Measurements from ENCODE around the gene GPR17.

The GPR17 gene

GRCh38 chr2:127665267-127665893, 19.4 kb downstream of the GPR17 start:
- H3K9me3 ChIP-seq (replicated peaks in 1 of 11) = peaks cover 10 to 39% (median 25%) of the 10 kb centered on the region in 11 experiments; a peak in 20 of 22 replicates
- peaks cover 38 to 53% (median 46%) of the 10 kb centered on the region in 11 experiments for H3K27me3 ChIP-seq
- no peak overlapping the region for H3K4me3 ChIP-seq
- peaks cover 0 to 16% (median 4%) of the 10 kb centered on the region in 11 experiments; a peak in 6 of 22 replicates for H3K36me3 ChIP-seq
- 0 out of 20 replicates have a peak, but pooled peaks cover 0 to 4% (median 0%) of the 10 kb centered on the region in 10 experiments for H3K4me1 ChIP-seq
- H3K4me2 ChIP-seq = no peak overlapping the region
- TF ChIP-seq Cebpa-rat (IDR thresholded peaks at IDR 0.05) = no peak
- no peak overlapping the region for H3K27ac ChIP-seq
- H4K20me1 ChIP-seq = peaks cover 0 to 22% (median 0%) of the 10 kb centered on the region in 11 experiments; a peak in 4 of 22 replicates
- H3K9ac ChIP-seq = no peak overlapping the region

- Histone ChIP-seq H4K20me1 (peaks cover 0 to 33% (median 13%) of the 10 kb centered on the region in 11 experiments; a peak in 15 of 22 replicates), H3K4me2 (no peak overlapping the region), H3K9me3 (replicated peaks in 1 of 11) (peaks cover 8 to 25% (median 16%) of the 10 kb centered on the region in 11 experiments; a peak in 19 of 22 replicates), H3K27me3 (peaks cover 33 to 48% (median 46%) of the 10 kb centered on the region in 11 experiments), H3K9ac (no peak overlapping the region), H3K4me1 (peaks cover 5 to 20% (median 8%) of the 10 kb centered on the region in 10 experiments), H3K4me3 (no peak overlapping the region), H3K27ac (no peak overlapping the region), H3K36me3 (peaks cover 0 to 13% (median 4%) of the 10 kb centered on the region in 11 experiments; a peak in 5 of 22 replicates)
- TF ChIP-seq Cebpa-rat (IDR thresholded peaks at IDR 0.05) = no peak
Observed at GRCh38 chr2:127669056-127669455, 23.1 kb downstream of the GPR17 start.

- Histone ChIP-seq H3K4me2 (no peak overlapping the region), H3K27me3 (peaks cover 30 to 47% (median 44%) of the 10 kb centered on the region in 11 experiments), H3K27ac (no peak overlapping the region), H3K9me3 (replicated peaks in 1 of 11) (peaks cover 0 to 12% (median 4%) of the 10 kb centered on the region in 11 experiments; a peak in 11 of 22 replicates), H3K4me3 (no peak overlapping the region), H3K9ac (no peak overlapping the region), H4K20me1 (peaks cover 0 to 33% (median 17%) of the 10 kb centered on the region in 11 experiments; a peak in 15 of 22 replicates), H3K36me3 (peaks cover 0 to 2% (median 0%) of the 10 kb centered on the region in 11 experiments; a peak in 1 of 22 replicates), H3K4me1 (peaks cover 14 to 28% (median 18%) of the 10 kb centered on the region in 10 experiments)
- TF ChIP-seq Cebpa-rat (IDR thresholded peaks at IDR 0.05) = no peak
Observed at GRCh38 chr2:127670055-127670956, 24.4 kb downstream of the GPR17 start.

GRCh38 chr2:127670957-127671290, 25.0 kb downstream of the GPR17 start:
- Histone ChIP-seq H3K36me3 (no peaks in the 10 kb centered on the region), H3K4me2 (no peak overlapping the region), H3K27ac (no peak overlapping the region), H3K4me1 (peaks cover 19 to 30% (median 24%) of the 10 kb centered on the region in 10 experiments), H3K9ac (no peak overlapping the region), H4K20me1 (peaks cover 0 to 38% (median 20%) of the 10 kb centered on the region in 11 experiments; a peak in 15 of 22 replicates), H3K27me3 (peaks cover 30 to 47% (median 44%) of the 10 kb centered on the region in 11 experiments), H3K4me3 (no peak overlapping the region), H3K9me3 (replicated peaks in 1 of 11) (peaks cover 0 to 12% (median 0%) of the 10 kb centered on the region in 11 experiments; a peak in 5 of 22 replicates)
- TF ChIP-seq Cebpa-rat (IDR thresholded peaks at IDR 0.05) = no peak

- Histone ChIP-seq H3K27me3 (peaks cover 33 to 47% (median 44%) of the 10 kb centered on the region in 11 experiments), H3K9ac (no peak overlapping the region), H3K36me3 (no peaks in the 10 kb centered on the region), H3K9me3 (replicated peaks in 1 of 11) (peaks cover 0 to 12% (median 0%) of the 10 kb centered on the region in 11 experiments; a peak in 5 of 22 replicates), H3K4me2 (peak overlapping the region in 1 of 11 experiments; percentile 15; a peak in 1 of 22 replicates), H3K27ac (no peak overlapping the region), H3K4me3 (no peak overlapping the region), H4K20me1 (peaks cover 0 to 40% (median 23%) of the 10 kb centered on the region in 11 experiments; a peak in 15 of 22 replicates), H3K4me1 (peaks cover 19 to 31% (median 25%) of the 10 kb centered on the region in 10 experiments)
- no peak for TF ChIP-seq Cebpa-rat (IDR thresholded peaks at IDR 0.05)
Observed at GRCh38 chr2:127671557-127672302, 25.8 kb downstream of the GPR17 start.

GRCh38 chr2:127672341-127673224, 26.6 kb downstream of the GPR17 start:
- Histone ChIP-seq H3K4me1 (peaks cover 19 to 31% (median 25%) of the 10 kb centered on the region in 10 experiments), H3K4me3 (no peak overlapping the region), H4K20me1 (peaks cover 0 to 46% (median 25%) of the 10 kb centered on the region in 11 experiments; a peak in 15 of 22 replicates), H3K9me3 (replicated peaks in 1 of 11) (peaks cover 0 to 12% (median 0%) of the 10 kb centered on the region in 11 experiments; a peak in 4 of 22 replicates), H3K4me2 (peak overlapping the region in 5 of 11 experiments; percentile 12 to 99 (median 23); a peak in 6 of 22 replicates), H3K27ac (no peak overlapping the region), H3K9ac (no peak overlapping the region), H3K27me3 (peaks cover 42 to 52% (median 49%) of the 10 kb centered on the region in 11 experiments), H3K36me3 (no peaks in the 10 kb centered on the region)
- TF ChIP-seq Cebpa-rat (IDR thresholded peaks at IDR 0.05) = no peak

GRCh38 chr2:127673291-127674069, 27.5 kb downstream of the GPR17 start:
- Histone ChIP-seq H3K27me3 (peaks cover 51 to 61% (median 58%) of the 10 kb centered on the region in 11 experiments), H3K9ac (0 out of 22 replicates have a peak overlapping the region, but pooled peaks of 1 of the 11 experiments have one; percentile 75), H4K20me1 (peaks cover 0 to 49% (median 25%) of the 10 kb centered on the region in 11 experiments; a peak in 15 of 22 replicates), H3K27ac (no peak overlapping the region), H3K4me3 (peak overlapping the region in 1 of 10 experiments; percentile 60; a peak in 2 of 20 replicates), H3K4me2 (peak overlapping the region; percentile 95 to 100 (median 97); a peak in 21 of 22 replicates), H3K36me3 (no peaks in the 10 kb centered on the region), H3K9me3 (replicated peaks in 1 of 11) (peaks cover 0 to 6% (median 0%) of the 10 kb centered on the region in 11 experiments; a peak in 3 of 22 replicates), H3K4me1 (peaks cover 19 to 36% (median 26%) of the 10 kb centered on the region in 10 experiments)
- no peak for TF ChIP-seq Cebpa-rat (IDR thresholded peaks at IDR 0.05)
